HL-60/S4 (cell line): ENCODE results near the gene MRS2.
"Not testable (repeated sequence)": the region's sequence is repeated elsewhere in the genome, so short reads cannot be mapped to it uniquely, and the experiment has no call there.

Experiments used
- in situ Hi-C: fragments of 300-500 bp; cut with MboI; formaldehyde crosslinking; loops from 2 replicates; pipeline ENCODE4 v1.14.3; 2022; ENCODE audit warnings: low sequenced_read_pairs

The MRS2 gene, protein sequence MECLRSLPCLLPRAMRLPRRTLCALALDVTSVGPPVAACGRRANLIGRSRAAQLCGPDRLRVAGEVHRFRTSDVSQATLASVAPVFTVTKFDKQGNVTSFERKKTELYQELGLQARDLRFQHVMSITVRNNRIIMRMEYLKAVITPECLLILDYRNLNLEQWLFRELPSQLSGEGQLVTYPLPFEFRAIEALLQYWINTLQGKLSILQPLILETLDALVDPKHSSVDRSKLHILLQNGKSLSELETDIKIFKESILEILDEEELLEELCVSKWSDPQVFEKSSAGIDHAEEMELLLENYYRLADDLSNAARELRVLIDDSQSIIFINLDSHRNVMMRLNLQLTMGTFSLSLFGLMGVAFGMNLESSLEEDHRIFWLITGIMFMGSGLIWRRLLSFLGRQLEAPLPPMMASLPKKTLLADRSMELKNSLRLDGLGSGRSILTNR

DNA sequence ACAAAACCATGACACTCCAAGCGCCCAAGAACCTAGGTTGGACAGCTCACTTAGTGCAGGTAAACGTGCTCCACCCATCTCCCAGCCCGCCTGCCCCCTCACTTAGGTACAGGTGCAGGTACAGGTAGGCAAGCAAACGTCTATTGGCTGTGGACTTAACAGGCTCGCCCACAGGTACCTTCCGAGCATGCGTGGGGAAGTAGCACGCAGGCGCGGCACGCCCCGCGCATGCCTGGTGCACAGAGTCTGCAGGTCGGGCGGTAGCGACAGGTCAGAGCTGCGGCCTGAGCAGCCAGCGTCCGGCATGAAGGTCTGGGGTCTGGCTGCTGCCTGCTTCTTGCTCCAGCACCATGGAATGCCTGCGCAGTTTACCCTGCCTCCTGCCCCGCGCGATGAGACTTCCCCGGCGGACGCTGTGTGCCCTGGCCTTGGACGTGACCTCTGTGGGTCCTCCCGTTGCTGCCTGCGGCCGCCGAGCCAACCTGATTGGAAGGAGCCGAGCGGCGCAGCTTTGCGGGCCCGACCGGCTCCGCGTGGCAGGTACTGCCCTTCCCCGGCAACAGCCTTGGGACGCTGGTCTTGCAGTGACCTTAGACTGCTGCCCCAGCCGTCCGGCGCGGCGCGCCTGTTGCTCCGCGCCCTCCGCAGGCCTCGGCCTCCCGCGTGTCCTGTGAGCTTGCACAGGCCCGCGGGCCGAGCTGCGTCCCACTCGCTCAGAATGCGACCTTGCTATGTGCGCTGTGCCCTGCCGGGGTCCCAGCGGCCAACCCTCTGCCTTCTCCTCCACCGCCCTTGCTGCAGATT is at the start of gene MRS2:
MRS2 (plus strand) TSS at position 240 of the 804 bp plus-strand sequence; CDS start at position 351, 111 bp downstream.
- in situ Hi-C loops, result no loop called here

DNA sequence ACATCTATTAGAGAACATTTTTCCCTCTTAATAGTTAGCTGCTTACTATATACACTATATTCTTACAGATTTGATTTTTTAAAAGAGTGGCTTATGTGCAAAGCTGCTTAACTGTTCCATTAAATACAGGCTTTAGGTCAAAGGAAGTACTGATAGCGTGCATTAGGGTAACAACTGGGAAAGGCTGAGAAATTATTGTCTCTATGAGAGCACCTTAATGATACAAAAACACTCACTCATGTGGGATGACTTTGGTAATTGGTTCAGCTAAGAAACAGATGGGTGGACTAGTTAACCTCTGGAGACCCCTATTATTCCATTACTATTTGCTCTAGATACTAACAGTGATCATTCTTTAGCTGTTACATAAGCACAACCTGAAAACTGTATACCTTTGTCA is 48.9 kb upstream of the MRS2 start:
- in situ Hi-C loops, result no loop called here

DNA sequence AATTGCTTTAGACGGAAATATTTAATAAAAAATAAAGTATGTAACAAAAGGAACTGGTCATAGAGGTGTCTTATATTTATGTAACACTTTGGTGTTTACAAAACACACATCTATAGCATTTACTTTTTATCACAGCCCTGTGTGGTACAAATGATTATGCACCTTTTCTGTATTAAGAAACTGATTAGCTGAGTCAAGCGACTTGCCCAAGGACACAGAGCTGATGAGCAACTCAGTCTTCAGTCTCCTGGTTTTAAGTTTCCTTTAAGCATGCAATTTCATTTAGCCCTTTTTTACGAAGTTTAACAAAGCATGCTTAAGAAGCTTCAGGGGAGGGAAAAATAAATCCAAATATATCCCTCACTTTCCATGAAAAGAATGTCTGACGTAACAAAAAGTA is 47.3 kb upstream of the MRS2 start:
- in situ Hi-C loops, result no loop called here

DNA sequence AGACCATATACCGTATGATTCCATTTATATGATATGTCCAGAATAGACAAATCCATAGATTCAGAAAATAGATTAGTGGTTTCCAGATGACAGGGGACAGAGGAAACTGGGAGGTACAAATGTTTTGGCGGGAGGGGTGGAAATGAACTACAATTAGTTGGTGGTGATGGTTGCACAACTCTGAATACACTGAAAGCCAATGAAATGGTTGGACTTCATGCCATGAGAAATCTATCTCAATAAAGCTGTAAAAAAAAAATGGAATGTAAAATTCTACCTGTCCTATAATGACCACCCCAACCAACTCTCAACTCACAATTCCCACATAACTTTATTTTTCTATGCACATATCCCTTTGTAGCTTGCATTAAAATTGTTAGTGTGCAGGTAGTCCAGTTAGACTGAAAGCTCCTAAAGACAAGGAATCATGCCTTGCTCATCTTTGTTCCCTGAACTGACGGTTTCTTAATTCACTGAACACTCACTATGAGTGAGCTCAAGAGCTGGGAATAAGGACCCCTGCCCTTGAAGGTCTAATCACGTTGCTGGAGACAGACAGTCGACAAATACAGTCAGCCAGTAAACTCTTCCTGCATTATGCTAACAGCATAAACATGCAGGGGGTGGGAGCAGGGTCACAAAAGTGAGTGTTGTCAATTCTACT is 46.3 kb upstream of the MRS2 start:
- in situ Hi-C loops, result no loop called here

DNA sequence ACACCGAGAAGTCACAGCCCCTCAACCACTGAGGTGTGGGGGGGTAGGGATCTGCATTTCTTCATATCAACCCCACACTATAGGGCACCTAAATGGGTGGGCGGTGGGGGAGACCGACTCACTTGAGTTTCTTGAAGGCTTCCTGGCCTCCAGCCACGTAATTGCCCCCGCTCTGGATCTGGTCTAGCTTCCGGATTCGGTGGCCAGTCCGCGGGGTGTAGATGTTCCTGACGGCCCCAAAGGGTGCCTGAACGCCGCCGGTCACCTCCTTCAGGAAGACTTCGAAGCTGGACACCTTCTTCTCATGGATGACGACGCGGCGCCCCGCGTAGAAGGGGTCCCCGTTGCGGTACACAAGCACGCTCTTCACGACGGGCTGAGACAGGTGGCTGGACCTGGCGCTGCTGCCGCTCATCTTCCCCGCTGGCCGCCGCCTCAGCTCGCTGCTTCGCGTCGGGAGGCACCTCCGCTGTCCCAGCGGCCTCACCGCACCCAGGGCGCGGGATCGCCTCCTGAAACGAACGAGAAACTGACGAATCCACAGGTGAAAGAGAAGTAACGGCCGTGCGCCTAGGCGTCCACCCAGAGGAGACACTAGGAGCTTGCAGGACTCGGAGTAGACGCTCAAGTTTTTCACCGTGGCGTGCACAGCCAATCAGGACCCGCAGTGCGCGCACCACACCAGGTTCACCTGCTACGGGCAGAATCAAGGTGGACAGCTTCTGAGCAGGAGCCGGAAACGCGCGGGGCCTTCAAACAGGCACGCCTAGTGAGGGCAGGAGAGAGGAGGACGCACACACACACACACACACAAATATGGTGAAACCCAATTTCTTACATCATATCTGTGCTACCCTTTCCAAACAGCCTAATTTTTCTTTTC is 45.2 kb upstream of the MRS2 start, which contains the start of gene DCDC2:
DCDC2 (minus strand) TSS at position 724 of the 883 bp plus-strand sequence; CDS start at position 415, 309 bp downstream.
- in situ Hi-C loops, result no loop called here

DNA sequence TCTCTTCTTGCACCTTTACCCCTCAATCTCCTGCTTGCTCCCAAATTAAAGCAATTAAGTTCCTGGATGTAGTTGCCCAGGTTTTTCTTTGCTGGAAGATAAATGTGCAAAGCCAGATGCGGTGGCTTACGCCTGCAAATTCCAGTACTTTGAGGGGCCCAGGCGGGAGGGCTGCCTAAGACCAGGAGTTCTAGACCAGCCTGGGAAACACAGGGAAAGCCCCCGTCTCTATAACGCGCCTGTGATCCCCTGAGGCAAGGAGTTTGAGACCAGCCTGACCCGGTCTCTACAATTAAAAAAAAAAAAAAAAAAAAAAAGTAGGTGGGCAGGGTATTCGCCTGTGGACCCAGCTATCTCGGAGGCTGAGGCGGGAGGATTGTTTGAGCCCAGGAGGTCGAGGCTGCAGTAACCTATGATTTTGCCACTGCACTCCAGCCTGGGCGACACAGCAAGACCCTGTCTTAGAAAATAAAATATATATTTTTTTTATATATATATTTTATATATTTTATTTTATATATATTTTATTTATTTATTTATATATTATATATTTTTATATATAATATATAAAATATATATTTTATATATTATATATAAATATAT is 44.4 kb upstream of the MRS2 start:
- in situ Hi-C loops, result no loop called here

DNA sequence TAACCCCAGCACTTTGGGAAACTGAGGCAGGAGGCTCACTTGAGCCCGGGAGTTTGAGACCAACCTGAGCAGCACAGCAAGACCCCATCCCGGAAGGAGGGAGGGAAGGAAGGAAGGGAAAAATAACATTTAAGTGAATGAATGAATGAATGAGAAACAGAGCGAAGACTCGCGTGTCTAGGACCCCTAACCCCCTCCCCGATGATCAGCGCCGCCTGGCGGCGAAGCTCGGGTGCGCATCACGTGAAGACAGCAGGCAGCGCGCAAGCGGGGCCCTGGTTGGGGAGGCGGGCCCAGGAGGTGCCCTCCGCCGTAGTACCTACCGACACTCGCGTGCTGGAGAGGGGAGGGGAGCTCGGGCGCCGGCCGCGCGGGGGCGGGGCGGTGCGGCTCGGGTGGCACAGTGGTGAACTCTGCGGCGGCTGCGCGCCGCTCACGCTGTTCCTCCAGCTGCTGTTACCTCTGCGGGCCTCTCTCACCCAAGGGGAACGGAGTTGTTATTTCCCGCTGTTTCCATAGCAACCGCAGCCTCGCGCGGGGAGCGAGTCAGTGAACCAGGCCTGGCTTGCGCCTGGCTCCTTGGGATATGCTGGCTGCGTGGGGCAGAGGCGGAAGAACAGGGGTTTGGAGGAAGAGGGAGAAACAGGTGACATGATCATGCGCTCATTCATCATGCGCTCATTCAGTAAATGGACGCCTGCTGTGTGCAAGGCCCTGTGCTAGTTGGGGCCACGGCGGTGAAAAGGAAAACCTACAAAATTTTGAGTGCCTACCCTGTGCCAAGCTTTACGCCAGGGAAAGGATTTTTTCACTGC is 42.9 kb upstream of the MRS2 start:
- in situ Hi-C loops, result no loop called here

DNA sequence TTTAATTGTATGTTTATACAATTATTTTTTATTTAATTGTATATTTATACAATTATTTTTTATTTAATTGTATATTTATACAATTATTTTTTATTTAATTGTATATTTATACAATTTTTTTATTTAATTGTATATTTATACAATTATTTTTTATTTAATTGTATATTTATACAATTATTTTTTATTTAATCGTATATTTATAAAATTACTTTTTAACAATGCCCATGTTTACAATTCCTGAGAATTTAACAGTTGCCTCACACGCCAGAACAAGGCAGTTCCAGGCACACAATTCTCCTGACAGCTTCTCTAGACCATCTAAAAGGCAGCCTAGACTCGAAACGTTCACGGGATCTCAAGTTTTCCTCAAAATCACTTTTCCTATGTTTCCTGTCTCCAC is 40.4 kb upstream of the MRS2 start:
- in situ Hi-C loops, result not testable (repeated sequence)

DNA sequence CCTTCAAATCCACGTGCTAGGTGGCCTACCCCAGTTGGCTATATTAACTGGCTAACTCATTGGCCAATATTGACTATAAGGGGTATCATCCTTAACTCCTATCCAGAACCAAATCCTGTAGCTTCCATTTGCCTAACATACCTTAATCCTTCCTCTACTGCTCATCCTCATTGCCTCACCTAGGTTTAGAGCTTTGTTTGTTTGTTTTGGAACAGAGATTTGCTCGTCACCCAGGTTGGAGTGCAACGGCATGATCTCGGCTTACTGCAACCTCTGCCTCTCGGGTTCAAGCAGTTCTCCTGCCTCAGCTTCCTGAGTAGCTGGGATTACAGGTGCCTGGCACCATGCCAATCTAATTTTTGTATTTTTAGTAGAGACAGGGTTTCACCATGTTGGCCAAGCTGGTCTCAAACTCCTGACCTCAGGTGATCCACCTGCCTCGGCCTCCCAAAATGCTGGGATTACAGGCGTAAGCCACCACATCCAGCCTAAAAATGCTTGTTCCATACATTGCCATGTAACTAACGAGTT is 37.6 kb upstream of the MRS2 start:
- in situ Hi-C loops, result not testable (repeated sequence)

DNA sequence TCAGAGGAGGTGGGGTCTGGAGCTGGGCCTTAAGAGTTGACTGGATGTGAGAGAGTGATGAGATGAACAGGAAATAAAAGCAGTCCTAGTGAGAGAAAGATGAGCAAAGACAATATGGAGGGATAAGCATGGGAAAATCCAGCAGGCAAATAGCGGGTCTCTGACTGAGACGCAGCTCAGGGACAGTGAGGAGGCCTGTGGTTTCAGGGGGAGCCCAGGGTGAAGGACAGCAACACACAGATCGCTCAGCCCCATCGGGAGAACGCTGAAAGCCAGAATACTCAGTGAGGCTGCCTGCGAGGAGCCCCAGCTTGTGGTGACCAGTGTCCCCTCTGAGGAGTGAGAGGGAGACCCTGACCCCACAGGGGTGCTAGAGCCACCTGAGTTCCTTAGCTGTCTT is 28.1 kb upstream of the MRS2 start:
- in situ Hi-C loops, result no loop called here

DNA sequence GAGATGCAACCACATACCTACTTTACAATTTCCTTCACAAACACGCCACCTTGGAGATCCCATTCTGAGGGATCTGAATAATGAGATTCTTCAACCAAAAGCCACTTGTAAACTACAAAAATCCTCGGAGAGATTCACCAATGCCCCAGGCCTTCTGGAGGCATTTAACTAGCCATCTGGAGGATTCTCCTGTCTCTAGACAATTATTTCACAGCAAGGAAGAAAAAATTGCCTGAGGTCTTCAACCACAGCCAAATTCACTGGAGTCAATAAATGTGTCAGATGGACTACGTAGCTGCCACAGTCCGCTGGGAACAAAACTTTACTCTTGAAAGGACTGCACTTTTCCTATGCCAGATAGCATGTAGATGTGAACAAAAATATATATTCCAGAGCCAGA is 25.9 kb upstream of the MRS2 start:
- in situ Hi-C loops, result no loop called here

DNA sequence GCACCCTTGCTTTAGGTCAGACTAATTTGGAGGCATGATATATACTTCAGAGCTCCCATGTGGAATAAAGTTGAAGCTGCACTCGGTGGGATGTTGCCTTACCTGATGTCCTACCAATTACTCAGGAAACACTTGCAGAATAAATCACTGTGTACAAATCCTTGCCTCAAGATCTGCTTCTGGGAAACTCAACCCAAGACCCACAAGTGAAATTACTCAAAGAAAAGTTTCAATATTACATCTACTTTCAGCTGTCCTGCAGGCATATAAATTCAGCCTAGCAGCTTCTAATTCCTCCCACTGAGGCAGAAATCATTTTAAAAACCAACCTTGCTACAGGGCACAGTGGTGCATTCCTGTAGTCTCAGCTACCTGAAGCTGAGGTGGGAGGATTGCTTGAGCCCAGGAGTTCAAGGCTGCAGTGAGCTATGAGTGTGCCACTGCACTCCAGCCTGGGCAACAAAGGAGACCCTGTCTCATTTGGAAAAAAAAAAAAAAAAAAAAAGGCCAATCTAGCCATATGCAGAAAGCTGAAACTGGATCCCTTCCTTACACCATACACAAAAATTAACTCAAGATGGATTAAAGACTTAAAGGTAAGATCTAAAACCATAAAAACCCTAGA is 24.2 kb upstream of the MRS2 start:
- in situ Hi-C loops, result no loop called here

DNA sequence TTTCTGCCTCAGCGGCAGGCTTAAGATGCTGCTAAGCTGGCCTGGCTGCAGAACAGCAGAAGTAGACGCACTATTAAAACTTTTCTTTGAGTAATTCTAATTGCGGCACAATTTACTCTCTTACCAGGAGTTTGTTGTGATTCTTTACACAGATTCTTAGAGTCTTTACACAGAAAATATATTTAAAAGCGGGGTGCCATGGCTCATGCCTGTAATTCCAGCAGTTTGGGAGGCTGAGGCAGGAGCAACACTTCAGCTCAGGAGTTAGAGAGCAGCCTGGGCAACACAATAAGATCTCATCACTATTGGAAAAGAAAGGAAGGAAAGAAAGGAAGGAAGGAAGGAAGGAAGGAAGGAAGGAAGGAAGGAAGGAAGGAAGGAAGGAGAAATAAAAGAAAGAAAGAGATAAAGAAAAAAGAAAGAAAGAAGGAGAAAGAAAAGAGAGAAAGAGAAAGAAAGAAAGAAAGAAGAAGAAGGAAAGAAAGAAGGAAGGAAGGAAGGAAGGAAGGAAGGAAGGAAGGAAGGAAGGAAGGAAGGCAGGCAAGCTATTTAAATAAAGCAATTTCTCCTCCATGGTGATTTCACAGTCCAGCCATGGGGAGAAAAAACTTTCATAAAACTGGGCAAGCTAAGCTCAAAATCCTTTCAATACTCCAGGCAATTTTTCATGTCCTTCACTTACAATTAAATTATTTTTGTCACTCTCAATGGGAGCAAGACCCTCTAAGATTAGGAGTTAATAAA is 21.1 kb upstream of the MRS2 start:
- in situ Hi-C loops, result no loop called here

DNA sequence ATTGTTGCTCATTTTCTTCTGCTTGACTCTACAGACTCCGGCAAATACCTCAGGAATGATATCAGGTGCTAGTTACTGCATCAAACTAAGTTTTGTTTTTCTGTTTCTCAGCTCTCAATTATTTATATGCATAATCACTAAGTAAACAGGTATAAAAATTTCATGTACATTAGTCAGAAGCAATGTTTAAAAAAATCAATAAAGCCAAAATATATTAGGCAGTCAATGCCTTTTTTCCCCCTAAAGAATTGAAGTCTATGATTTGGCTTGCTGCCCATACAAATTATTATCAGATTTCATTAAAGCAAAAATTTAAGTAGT is 20.6 kb upstream of the MRS2 start:
- in situ Hi-C loops, result no loop called here

DNA sequence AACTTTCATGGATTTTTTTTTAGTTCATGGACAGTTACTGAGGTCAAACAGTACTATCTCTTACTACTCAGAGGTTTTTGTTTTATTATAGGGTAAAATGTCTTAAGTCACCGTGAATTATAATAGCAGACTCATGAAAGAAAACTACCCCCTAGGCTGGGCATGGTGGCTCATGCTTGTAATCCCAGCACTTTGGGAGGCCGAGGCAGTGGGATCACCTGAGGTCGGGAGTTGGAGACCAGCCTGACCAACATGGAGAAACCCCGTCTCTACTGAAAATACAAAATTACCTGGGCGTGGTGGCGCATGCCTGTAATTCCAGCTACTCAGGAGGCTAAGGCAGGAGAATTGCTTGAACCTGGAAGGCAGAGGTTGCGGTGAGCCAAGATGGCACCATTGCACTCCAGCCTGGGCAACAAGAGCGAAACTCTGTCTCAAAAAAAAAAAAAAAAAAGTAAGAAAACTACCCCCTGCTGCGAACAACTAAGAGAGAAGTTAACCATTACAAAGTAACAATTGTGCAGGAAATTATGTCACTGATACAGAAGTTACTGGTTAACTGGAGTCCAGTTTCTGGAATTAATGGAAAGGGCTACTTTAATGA is 19.7 kb upstream of the MRS2 start:
- in situ Hi-C loops, result not testable (repeated sequence)

DNA sequence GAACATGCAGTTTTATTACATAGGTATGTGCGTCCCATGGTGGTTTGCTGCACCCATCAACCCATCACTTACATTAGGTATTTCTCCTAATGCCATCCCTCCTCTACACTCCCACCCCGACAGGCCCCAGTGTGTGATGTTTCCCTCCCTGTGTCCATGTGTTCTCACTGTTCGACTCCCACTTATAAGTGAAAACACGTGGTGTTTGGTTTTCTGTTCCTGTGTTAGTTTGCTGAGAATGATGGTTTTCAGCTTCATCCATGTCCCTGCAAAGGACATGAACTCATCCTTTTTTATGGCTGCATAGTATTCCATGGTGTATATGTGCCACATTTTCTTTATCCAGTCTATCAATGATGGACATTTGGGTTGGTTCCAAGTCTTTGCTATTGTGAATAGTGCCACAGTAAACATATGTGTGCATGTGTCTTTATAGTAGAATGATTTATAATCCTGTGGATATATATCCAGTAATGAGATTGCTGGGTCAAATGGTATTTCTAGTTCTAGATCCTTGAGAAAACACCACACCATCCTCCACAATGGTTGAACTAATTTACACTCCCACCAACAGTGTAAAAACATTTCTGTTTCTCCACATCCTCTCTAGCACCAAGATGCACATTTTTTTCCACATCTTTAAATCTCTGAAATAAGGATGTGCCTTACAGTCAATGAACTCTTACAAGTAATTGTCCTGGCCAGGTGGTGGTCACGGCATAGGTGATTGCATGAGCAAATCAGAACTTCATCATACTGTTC is 18.2 kb upstream of the MRS2 start:
- in situ Hi-C loops, result not testable (repeated sequence)
